Activated B cell treated with CpG ODN at 0.5 μM for 24 hours (primary cell): ENCODE measurements around the gene CLHC1. TPM values are rescaled to one million over a fixed set of nuclear protein-coding genes. Genes with fewer than 3 reads are reported as not detected.

Source experiments
- ATAC-seq: fragments of 200-7000 bp; cut with Tn5 transposase; one replicate; pipeline ENCODE4 v1.10.0; 2021; ENCODE audit warnings: low read depth, mild to moderate bottlenecking, moderate library complexity
- CTCF ChIA-PET: fragments of 350-600 bp; sonication (Branson Sonifier 250); formaldehyde crosslinking; loops from one replicate; lab custom pipeline; 2021; ENCODE audit warnings: antibody characterized with exemption; lab: Charles Lee
- POLR2A ChIA-PET: fragments of 350-600 bp; sonication (Branson Sonifier 250); formaldehyde crosslinking; loops from one replicate; lab custom pipeline; 2021; ENCODE audit warnings: antibody characterized with exemption; lab: Charles Lee
- DNase-seq: peaks from one replicate; pipeline ENCODE4 v3.0.0; 2022
- H3K27ac Mint-ChIP-seq: one replicate; pipeline ENCODE4 v1.8.0; 2020; ENCODE audit warnings: mixed read lengths
- H3K27me3 Mint-ChIP-seq: one replicate; pipeline ENCODE4 v1.8.0; 2021; ENCODE audit warnings: mixed read lengths
- H3K36me3 Mint-ChIP-seq: one replicate; pipeline ENCODE4 v1.8.0; 2021; ENCODE audit warnings: low read depth, mixed read lengths
- H3K4me1 Mint-ChIP-seq: one replicate; pipeline ENCODE4 v1.8.0; 2021; ENCODE audit warnings: mixed read lengths
- H3K4me3 Mint-ChIP-seq: one replicate; pipeline ENCODE4 v1.8.0; 2020; ENCODE audit warnings: mild to moderate bottlenecking, mixed read lengths
- H3K9me3 Mint-ChIP-seq: one replicate; pipeline ENCODE4 v1.8.0; 2020; ENCODE audit warnings: mixed read lengths
- intact Hi-C: fragments of 100-400 bp; cut with micrococcal nuclease; formaldehyde crosslinking; loops from one replicate; pipeline ENCODE4 v1.15.1; 2024
- total RNA-seq: library from RNA; stranded (reverse); gene quantifications from 2 replicates; pipeline ENCODE4 v1.2.3, GENCODE V29; 2022
- TF ChIP-seq, protein P1 (sequence below): fragments of 200-600 bp; IDR thresholded peaks from one replicate; pipeline ENCODE4 v1.8.0; 2022; ENCODE audit warnings: antibody characterized with exemption, mild to moderate bottlenecking

Gene CLHC1
- total RNA-seq, 1 donor from 2014 or later = 10.5 TPM

DNA sequence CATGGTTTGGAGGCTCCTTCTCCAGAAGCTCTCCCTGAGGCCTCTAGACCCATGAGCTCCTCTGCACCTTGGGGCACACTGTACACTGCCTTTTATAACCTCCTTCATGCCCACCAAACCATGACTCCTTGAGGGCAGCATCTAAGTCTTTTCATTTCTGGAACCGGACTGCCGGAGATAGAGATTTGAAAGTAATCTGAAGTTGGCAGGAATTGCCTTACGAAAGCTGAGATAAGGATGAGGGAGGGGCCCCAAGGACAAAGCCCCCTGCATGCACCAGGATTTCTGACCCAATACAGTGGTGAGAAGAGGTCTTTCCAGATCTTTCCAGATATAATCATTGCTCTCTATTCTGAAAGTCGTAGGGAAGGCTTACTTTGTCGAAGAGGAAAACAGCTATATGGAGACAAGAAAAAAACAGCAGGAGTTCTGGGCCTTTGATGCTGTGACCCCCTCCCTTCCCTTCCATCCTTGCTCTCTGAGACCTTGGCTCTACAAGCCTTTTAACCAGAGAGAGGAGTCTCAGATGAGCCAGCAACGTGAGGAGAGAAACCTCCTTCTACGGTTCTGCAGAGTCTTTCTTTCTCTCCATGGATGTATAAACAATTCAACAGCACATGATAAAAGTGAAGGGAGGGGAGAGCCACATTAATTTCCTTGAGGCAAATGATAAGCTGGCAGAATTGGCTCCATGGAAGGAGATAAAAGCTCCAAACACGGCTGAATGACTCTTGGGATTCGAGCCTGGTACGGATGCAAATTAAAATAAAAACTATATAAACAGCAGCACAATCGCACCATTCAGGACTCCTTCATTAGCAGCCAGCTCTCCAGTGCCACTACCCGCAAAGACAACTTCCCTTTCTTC, 93.8 kb downstream of the CLHC1 start:
- no peak for DNase-seq
- Mint-ChIP-seq H3K4me1 (peaks cover 33% of the 10 kb centered on the region), H3K4me3 (no peak overlapping the region), H3K27me3 (no peaks in the 10 kb centered on the region), H3K36me3 (no peaks in the 10 kb centered on the region), H3K27ac (no peak overlapping the region), H3K9me3 (no peaks in the 10 kb centered on the region)
- ChIA-PET CTCF (no interaction called here), POLR2A (no interaction called here)
- TF ChIP-seq, protein P1, sequence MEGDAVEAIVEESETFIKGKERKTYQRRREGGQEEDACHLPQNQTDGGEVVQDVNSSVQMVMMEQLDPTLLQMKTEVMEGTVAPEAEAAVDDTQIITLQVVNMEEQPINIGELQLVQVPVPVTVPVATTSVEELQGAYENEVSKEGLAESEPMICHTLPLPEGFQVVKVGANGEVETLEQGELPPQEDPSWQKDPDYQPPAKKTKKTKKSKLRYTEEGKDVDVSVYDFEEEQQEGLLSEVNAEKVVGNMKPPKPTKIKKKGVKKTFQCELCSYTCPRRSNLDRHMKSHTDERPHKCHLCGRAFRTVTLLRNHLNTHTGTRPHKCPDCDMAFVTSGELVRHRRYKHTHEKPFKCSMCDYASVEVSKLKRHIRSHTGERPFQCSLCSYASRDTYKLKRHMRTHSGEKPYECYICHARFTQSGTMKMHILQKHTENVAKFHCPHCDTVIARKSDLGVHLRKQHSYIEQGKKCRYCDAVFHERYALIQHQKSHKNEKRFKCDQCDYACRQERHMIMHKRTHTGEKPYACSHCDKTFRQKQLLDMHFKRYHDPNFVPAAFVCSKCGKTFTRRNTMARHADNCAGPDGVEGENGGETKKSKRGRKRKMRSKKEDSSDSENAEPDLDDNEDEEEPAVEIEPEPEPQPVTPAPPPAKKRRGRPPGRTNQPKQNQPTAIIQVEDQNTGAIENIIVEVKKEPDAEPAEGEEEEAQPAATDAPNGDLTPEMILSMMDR = no peak
- ATAC-seq = no peak
- intact Hi-C loops = loop anchor here (10.0 kb wide), 1 partner anchor 557 kb away; the partner anchor contains the start of gene PNPT1

DNA sequence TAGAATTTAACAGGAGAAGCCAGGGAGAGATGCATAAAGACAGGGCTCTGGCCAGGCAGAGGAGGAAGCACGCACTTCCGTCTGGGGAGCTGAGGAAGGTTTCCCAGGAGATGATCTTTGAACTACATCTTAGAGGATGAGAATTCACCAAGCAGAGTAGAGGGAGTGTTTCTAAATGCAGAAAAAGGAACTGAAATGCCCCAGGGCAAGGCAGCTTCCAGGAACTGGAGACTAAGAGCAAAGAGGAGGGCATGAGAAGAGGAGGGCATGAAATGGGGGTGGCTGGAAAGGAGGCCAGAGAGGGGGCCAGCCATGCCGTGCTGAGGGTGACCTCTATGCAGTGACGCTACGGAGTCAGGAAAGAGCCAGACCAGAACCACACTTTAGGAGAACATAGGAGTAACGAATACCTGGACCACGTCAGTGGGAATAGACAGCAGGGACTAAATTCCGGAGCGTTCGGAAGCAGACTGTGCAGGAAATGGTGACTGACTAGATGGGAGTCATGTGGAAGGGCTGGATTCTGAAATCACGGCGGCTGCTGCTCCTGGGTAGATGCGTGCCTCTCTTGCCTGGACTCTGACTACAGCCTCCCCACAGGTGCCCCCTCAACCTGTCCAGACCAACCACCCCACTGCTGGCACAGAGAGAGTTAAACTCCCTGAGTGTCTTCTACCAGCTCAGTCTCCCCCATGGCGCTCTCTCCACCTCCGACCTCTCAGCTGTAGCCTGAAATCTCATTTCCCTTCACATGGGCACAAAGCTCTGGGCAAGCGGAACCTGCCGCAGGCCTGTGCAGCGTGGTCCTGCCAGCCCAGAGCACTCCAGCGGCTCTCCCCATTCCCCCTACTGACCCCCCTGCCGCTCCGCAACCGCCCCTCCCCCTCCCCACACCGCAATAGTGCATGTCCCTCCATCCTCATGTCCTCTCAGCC, 94.8 kb downstream of the CLHC1 start:
- H3K36me3 Mint-ChIP-seq = no peaks in the 10 kb centered on the region
- H3K9me3 Mint-ChIP-seq = no peaks in the 10 kb centered on the region
- H3K27ac Mint-ChIP-seq = peak overlapping the region; percentile 5
- no peaks in the 10 kb centered on the region for H3K27me3 Mint-ChIP-seq
- peaks cover 34% of the 10 kb centered on the region for H3K4me1 Mint-ChIP-seq
- TF ChIP-seq, protein P1 = no peak
- intact Hi-C loops = loop anchor here (10.0 kb wide), 1 partner anchor 558 kb away; the partner anchor contains the start of gene PNPT1
- ChIA-PET POLR2A (interaction anchor here (1.1 to 1.4 kb wide), 2 partner anchors 13 to 17 kb away, joined by 3 to 5 read pairs; no protein-coding TSS in a partner anchor), CTCF (no interaction called here)
- no peak for ATAC-seq
- DNase-seq = no peak
- no peak overlapping the region for H3K4me3 Mint-ChIP-seq

DNA sequence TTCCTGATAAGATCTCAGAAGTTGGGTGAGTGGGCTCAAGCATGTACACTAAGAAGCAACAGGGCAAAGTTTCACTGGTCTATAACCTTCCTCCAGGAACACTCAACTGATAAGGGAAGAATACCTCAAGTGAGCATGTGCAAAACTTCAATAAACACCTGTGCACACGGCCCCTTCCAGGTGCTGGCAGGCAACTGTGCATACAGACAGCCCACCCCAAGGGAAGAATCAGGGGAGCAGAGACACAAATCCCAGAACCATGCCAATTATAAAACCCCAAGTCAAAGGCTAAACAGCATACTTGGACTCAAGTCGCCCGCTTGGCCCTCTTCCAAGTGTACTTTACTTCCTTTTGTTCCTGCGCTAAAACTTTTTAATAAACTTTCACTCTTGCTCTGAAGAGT, 96.0 kb downstream of the CLHC1 start:
- no peak overlapping the region for H3K4me3 Mint-ChIP-seq
- H3K36me3 Mint-ChIP-seq = no peaks in the 10 kb centered on the region
- TF ChIP-seq, protein P1 = no peak
- ChIA-PET POLR2A (interaction anchor here (1.1 to 1.4 kb wide), 2 partner anchors 14 to 18 kb away, joined by 3 to 5 read pairs; no protein-coding TSS in a partner anchor), CTCF (no interaction called here)
- peaks cover 34% of the 10 kb centered on the region for H3K4me1 Mint-ChIP-seq
- no peaks in the 10 kb centered on the region for H3K27me3 Mint-ChIP-seq
- ATAC-seq (no peak), DNase-seq (no peak)
- H3K9me3 Mint-ChIP-seq = no peaks in the 10 kb centered on the region
- H3K27ac Mint-ChIP-seq = no peak overlapping the region
- intact Hi-C loops = loop anchor here (10.0 kb wide), 1 partner anchor 559 kb away; the partner anchor contains the start of gene PNPT1

DNA sequence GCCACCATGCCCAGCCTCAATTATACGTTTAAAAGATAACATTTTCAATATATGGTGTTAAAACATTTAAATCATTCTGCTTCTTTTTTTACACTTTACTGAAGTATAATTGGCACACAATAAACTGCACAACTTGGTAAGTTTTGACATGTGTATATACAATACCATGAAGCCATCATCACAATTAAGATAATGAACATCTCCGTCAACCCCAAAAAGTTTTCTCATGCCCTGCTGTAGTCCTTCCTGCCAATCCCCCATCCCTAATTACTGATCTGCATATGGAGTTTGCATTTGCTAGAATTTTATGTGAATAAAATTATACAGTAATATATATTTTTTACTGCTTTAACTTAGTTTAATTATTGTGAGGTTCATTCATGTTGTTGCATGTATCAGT, 96.6 kb downstream of the CLHC1 start:
- H3K4me1 Mint-ChIP-seq = peaks cover 34% of the 10 kb centered on the region
- H3K27ac Mint-ChIP-seq = no peak overlapping the region
- H3K27me3 Mint-ChIP-seq = no peaks in the 10 kb centered on the region
- intact Hi-C loops = loop anchor here (10.0 kb wide), 1 partner anchor 559 kb away; the partner anchor contains the start of gene PNPT1
- H3K9me3 Mint-ChIP-seq = no peaks in the 10 kb centered on the region
- no peak for DNase-seq
- TF ChIP-seq, protein P1 = no peak
- no peaks in the 10 kb centered on the region for H3K36me3 Mint-ChIP-seq
- ChIA-PET CTCF (no interaction called here), POLR2A (no interaction called here)
- ATAC-seq = no peak
- no peak overlapping the region for H3K4me3 Mint-ChIP-seq
